Thyroid gland (tissue), 4 donors: ENCODE results near the gene COX19.

ENCODE experiments used
- CTCF ChIP-seq, 6 experiments: fragments of 200-600 bp in 3 of 6; fragments of 450-650 bp in 3 of 6; sonication (generic) in 3 of 6; IDR thresholded peaks; one replicate each; pipeline ENCODE4 v1.5.1; 2016 to 2019; ENCODE audit warnings: antibody characterized with exemption in 6 of 6, mild to moderate bottlenecking in 2 of 6, inconsistent platforms in 1 of 6, moderate library complexity in 1 of 6
- POLR2A ChIP-seq, 2 donors: fragments of 450-650 bp; IDR thresholded peaks; one replicate each; pipeline ENCODE4 v1.6.1; 2017; ENCODE audit warnings: antibody characterized with exemption in 2 of 2, mild to moderate bottlenecking in 2 of 2, moderate library complexity in 1 of 2

GRCh38 chr7:924541-925231 is 50.7 kb downstream of the COX19 start:
- no peak for TF ChIP-seq CTCF (IDR thresholded peaks at IDR 0.05)
- no peak for TF ChIP-seq POLR2A (IDR thresholded peaks at IDR 0.05)
